Trophoblast cell (in vitro differentiated cells and primary cell): ENCODE data around the gene NUDT3.
"Not testable (repeated sequence)": the region's sequence is repeated elsewhere in the genome, so short reads cannot be mapped to it uniquely, and the experiment has no call there.

Experiments used
- DNase-seq, 2 donors: peaks; one replicate each; pipeline ENCODE4 v3.0.0-alpha.2; 2016
- H2AFZ ChIP-seq: 2 replicates; pipeline ENCODE4 v1.6.1; 2013; ENCODE audit warnings: low read length, moderate library complexity, mild to moderate bottlenecking; ENCODE audit not compliant: insufficient read depth, poor library complexity
- H2AK5ac ChIP-seq: 2 replicates; pipeline ENCODE4 v1.6.1; 2013; ENCODE audit warnings: mild to moderate bottlenecking, low read length
- H2BK120ac ChIP-seq: 2 replicates; pipeline ENCODE4 v1.6.1; 2013; ENCODE audit warnings: low read length, mild to moderate bottlenecking, moderate library complexity; ENCODE audit not compliant: insufficient read depth, poor library complexity
- H2BK12ac ChIP-seq: 2 replicates; pipeline ENCODE4 v1.6.1; 2013; ENCODE audit warnings: mild to moderate bottlenecking, low read length, moderate library complexity
- H2BK5ac ChIP-seq: 2 replicates; pipeline ENCODE4 v1.6.1; 2013; ENCODE audit warnings: low read length, low read depth, moderate library complexity, mild to moderate bottlenecking; ENCODE audit not compliant: poor library complexity
- H3K14ac ChIP-seq: 2 replicates; pipeline ENCODE4 v1.6.1; 2013; ENCODE audit warnings: mild to moderate bottlenecking, low read length
- H3K18ac ChIP-seq: 2 replicates; pipeline ENCODE4 v1.6.1; 2013; ENCODE audit warnings: mild to moderate bottlenecking, low read length
- H3K23ac ChIP-seq: 2 replicates; pipeline ENCODE4 v1.6.1; 2013; ENCODE audit warnings: low read length
- H3K27ac ChIP-seq: 2 replicates; pipeline ENCODE4 v1.5.1; 2013; ENCODE audit warnings: low read depth, mild to moderate bottlenecking, inconsistent platforms, low read length, moderate library complexity
- H3K27me3 ChIP-seq: 2 replicates; pipeline ENCODE4 v1.6.1; 2013; ENCODE audit warnings: inconsistent platforms, mild to moderate bottlenecking, low read length, moderate library complexity; ENCODE audit not compliant: insufficient read depth
- H3K36me3 ChIP-seq, 2 experiments: 1 replicate in 1 of 2; 2 replicates in 1 of 2; pipeline ENCODE4 v1.6.1; 2013; ENCODE audit warnings: low read length in 2 of 2, mild to moderate bottlenecking in 2 of 2, moderate library complexity in 1 of 2; ENCODE audit not compliant: insufficient read depth in 2 of 2, control insufficient read depth in 1 of 2
- H3K4ac ChIP-seq: 2 replicates; pipeline ENCODE4 v1.6.1; 2013; ENCODE audit warnings: low read depth, mild to moderate bottlenecking, low read length, moderate library complexity
- H3K4me1 ChIP-seq, 2 experiments: 1 replicate in 1 of 2; 2 replicates in 1 of 2; pipeline ENCODE4 v1.6.1; 2013; ENCODE audit warnings: low read length in 2 of 2, mild to moderate bottlenecking in 2 of 2, moderate library complexity in 1 of 2; ENCODE audit not compliant: insufficient read depth in 2 of 2, control insufficient read depth in 1 of 2
- H3K4me2 ChIP-seq: 2 replicates; pipeline ENCODE4 v1.6.1; 2013; ENCODE audit warnings: inconsistent platforms, mild to moderate bottlenecking, low read length, moderate library complexity
- H3K4me3 ChIP-seq: 2 replicates; pipeline ENCODE4 v1.5.1; 2013; ENCODE audit warnings: mild to moderate bottlenecking, low read depth, low read length, inconsistent platforms
- H3K79me1 ChIP-seq: one replicate; pipeline ENCODE4 v1.6.1; 2013; ENCODE audit warnings: low read length
- H3K79me2 ChIP-seq: 2 replicates; pipeline ENCODE4 v1.6.1; 2013; ENCODE audit warnings: low read length, mild to moderate bottlenecking; ENCODE audit not compliant: control insufficient read depth, insufficient read depth, poor library complexity
- H3K9ac ChIP-seq: 2 replicates; pipeline ENCODE4 v1.6.1; 2013; ENCODE audit warnings: mild to moderate bottlenecking, low read length
- H3K9me3 ChIP-seq: 2 replicates; pipeline ENCODE4 v1.6.1; 2013; ENCODE audit warnings: low read depth, mild to moderate bottlenecking, control low read depth, inconsistent platforms, low read length; ENCODE audit not compliant: insufficient read depth
- H4K12ac ChIP-seq: 2 replicates; pipeline ENCODE4 v1.6.1; 2013; ENCODE audit warnings: low read depth, mild to moderate bottlenecking, low read length, moderate library complexity
- H4K8ac ChIP-seq: 2 replicates; pipeline ENCODE4 v1.6.1; 2013; ENCODE audit warnings: low read depth, mild to moderate bottlenecking, low read length, moderate library complexity
- H4K91ac ChIP-seq: one replicate; pipeline ENCODE4 v1.6.1; 2013; ENCODE audit warnings: low read depth, mild to moderate bottlenecking, low read length, moderate library complexity
- WGBS: extraction: QIAGEN DNeasy Blood & Tissue Kit; methylation state at CpG from one replicate; pipeline ENCODE4 v1.1.7; 2013; ENCODE audit warnings: missing lambda C conversion rate; ENCODE audit not compliant: insufficient read length, insufficient coverage; ENCODE audit errors: extremely low coverage; 5-methylcytosine and 5-hydroxymethylcytosine counted together

The NUDT3 gene

GRCh38 chr6:34247481-34248197 is 144.8 kb downstream of the NUDT3 start:
- Histone ChIP-seq H3K23ac (no peak overlapping the region), H4K91ac (no peak overlapping the region), H2AFZ (no peak overlapping the region), H4K8ac (no peak overlapping the region), H3K79me1 (peaks cover 10% of the 10 kb centered on the region), H3K9ac (no peak overlapping the region), H2AK5ac (no peak overlapping the region), H2BK5ac (no peak overlapping the region), H3K27me3 (no peaks in the 10 kb centered on the region), H3K4me2 (peak overlapping the region; percentile 93), H2BK120ac (no peak overlapping the region), H3K4me1 (peaks cover 11 to 24% of the 10 kb centered on the region in 2 experiments), H3K18ac (peak overlapping the region; percentile 6), H3K4ac (no peak overlapping the region), H2BK12ac (no peak overlapping the region), H3K14ac (no peak overlapping the region), H3K9me3 (no peaks in the 10 kb centered on the region), H4K12ac (no peak overlapping the region), H3K4me3 (no peak overlapping the region), H3K36me3 (peaks cover 22 to 25% of the 10 kb centered on the region in 2 experiments), H3K79me2 (peaks cover 5% of the 10 kb centered on the region), H3K27ac (no peak overlapping the region)
- no peak for DNase-seq
- WGBS: no CpG with 5 or more reads among the region's 6 CpGs

- H2BK5ac ChIP-seq: no peak overlapping the region
- peaks cover 5% of the 10 kb centered on the region for H3K79me2 ChIP-seq
- WGBS: no CpG with 5 or more reads among the region's 8 CpGs
- H3K4me1 ChIP-seq: peaks cover 11 to 25% of the 10 kb centered on the region in 2 experiments
- no peaks in the 10 kb centered on the region for H3K9me3 ChIP-seq
- no peak overlapping the region for H2AK5ac ChIP-seq
- no peak overlapping the region for H3K18ac ChIP-seq
- H2AFZ ChIP-seq: no peak overlapping the region
- H2BK120ac ChIP-seq: no peak overlapping the region
- H4K12ac ChIP-seq: no peak overlapping the region
- no peaks in the 10 kb centered on the region for H3K27me3 ChIP-seq
- no peak overlapping the region for H3K27ac ChIP-seq
- H3K4me2 ChIP-seq: no peak overlapping the region
- no peak overlapping the region for H4K91ac ChIP-seq
- H2BK12ac ChIP-seq: no peak overlapping the region
- H3K4ac ChIP-seq: no peak overlapping the region
- H4K8ac ChIP-seq: no peak overlapping the region
- no peak overlapping the region for H3K23ac ChIP-seq
- H3K4me3 ChIP-seq: no peak overlapping the region
- H3K9ac ChIP-seq: no peak overlapping the region
- peak; percentile 19 to 39 for DNase-seq
- H3K79me1 ChIP-seq: peaks cover 10% of the 10 kb centered on the region
- H3K36me3 ChIP-seq: peaks cover 30 to 34% of the 10 kb centered on the region in 2 experiments
- H3K14ac ChIP-seq: no peak overlapping the region
Observed at GRCh38 chr6:34246563-34247391, 145.7 kb downstream of the NUDT3 start.

GRCh38 chr6:34246249-34246562 is 146.3 kb downstream of the NUDT3 start:
- no peaks in the 10 kb centered on the region for H3K9me3 ChIP-seq
- DNase-seq: no peak
- no peak overlapping the region for H3K23ac ChIP-seq
- peaks cover 11 to 26% of the 10 kb centered on the region in 2 experiments for H3K4me1 ChIP-seq
- H2BK120ac ChIP-seq: no peak overlapping the region
- no peak overlapping the region for H3K4me3 ChIP-seq
- no peak overlapping the region for H3K4ac ChIP-seq
- H2BK12ac ChIP-seq: no peak overlapping the region
- no peak overlapping the region for H3K14ac ChIP-seq
- H3K4me2 ChIP-seq: no peak overlapping the region
- H4K91ac ChIP-seq: no peak overlapping the region
- H2AFZ ChIP-seq: no peak overlapping the region
- H3K27ac ChIP-seq: no peak overlapping the region
- H4K12ac ChIP-seq: no peak overlapping the region
- peaks cover 35 to 39% of the 10 kb centered on the region in 2 experiments for H3K36me3 ChIP-seq
- no peaks in the 10 kb centered on the region for H3K27me3 ChIP-seq
- WGBS: no CpG with 5 or more reads among the region's 2 CpGs
- peaks cover 10% of the 10 kb centered on the region for H3K79me1 ChIP-seq
- H4K8ac ChIP-seq: no peak overlapping the region
- H3K9ac ChIP-seq: no peak overlapping the region
- no peak overlapping the region for H3K18ac ChIP-seq
- H2AK5ac ChIP-seq: no peak overlapping the region
- no peak overlapping the region for H2BK5ac ChIP-seq
- peaks cover 5% of the 10 kb centered on the region for H3K79me2 ChIP-seq

GRCh38 chr6:34245761-34246140 is 146.7 kb downstream of the NUDT3 start:
- H3K79me1 ChIP-seq: peaks cover 10% of the 10 kb centered on the region
- not testable (repeated sequence) for H4K8ac ChIP-seq
- no CpG with 5 or more reads among the region's 7 CpGs for WGBS

More at GRCh38 chr6:34245761-34246140, 146.7 kb downstream of the NUDT3 start:
- not testable (repeated sequence) for H3K14ac ChIP-seq, H2BK12ac ChIP-seq, H2BK120ac ChIP-seq, H3K18ac ChIP-seq, H3K79me2 ChIP-seq, H2BK5ac ChIP-seq, H3K27ac ChIP-seq, H3K4me3 ChIP-seq, H4K12ac ChIP-seq, H3K27me3 ChIP-seq, H3K4me2 ChIP-seq, H3K23ac ChIP-seq, H3K9ac ChIP-seq, DNase-seq, H3K9me3 ChIP-seq, H2AK5ac ChIP-seq, H2AFZ ChIP-seq, H3K4ac ChIP-seq, H4K91ac ChIP-seq
- Histone ChIP-seq H3K4me1 (peaks cover 11 to 26% of the 10 kb centered on the region in 2 experiments), H3K36me3 (peaks cover 39 to 43% of the 10 kb centered on the region in 2 experiments)
